ENCODE measurements around the gene NXPH1. TPM values are rescaled to one million over a fixed set of nuclear protein-coding genes. Genes with fewer than 3 reads are reported as not detected.

The NXPH1 gene
- total and polyA plus RNA-seq, 3 donors from 2014 or later: 0.24 to 0.94 (median 0.37) TPM

DNA sequence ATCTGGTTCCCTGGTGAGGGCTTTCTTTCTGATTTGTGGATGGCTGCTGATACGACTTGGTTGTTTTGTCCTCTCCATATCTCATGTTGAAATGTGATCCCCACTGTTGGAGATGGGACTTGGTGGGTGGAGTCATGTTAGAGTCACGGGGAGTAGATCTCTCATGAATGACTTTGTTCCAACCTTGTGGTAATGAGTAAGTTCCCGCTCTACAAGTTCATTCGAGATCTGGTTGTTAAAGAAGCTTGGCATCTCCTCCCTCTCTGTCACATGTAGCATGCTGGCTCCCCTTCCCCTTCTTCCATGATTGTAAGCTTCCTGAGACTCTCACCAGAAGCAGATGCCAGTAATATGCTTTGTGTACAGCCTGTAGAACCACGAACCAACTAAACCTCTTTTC, 37.1 kb upstream of the NXPH1 start:
- WGBS, 2 donors: 75 to 76% methylated on average over 5 of the region's 5 CpGs
- H3K4me1 ChIP-seq: no peaks in the 10 kb centered on the region
- no peak overlapping the region for H3K4me3 ChIP-seq
- H3K9me3 ChIP-seq: no peaks in the 10 kb centered on the region
- H3K27me3 ChIP-seq: no peaks in the 10 kb centered on the region
- H3K27ac ChIP-seq: no peak overlapping the region
- intact Hi-C loops (cut with DNase I; ENCODE audit: low total_unique reads): no loop called here
- no peaks in the 10 kb centered on the region for H3K36me3 ChIP-seq (ENCODE audit: low read depth, missing control alignments)
- no peak for DNase-seq
- TF ChIP-seq POLR2A (IDR thresholded peaks at IDR 0.05) (no peak), CTCF (IDR thresholded peaks at IDR 0.05) (no peak)

GRCh38 chr7:8408871-8409270, 24.5 kb upstream of the NXPH1 start:
- Histone ChIP-seq H3K36me3 (ENCODE audit: low read depth, missing control alignments) (no peaks in the 10 kb centered on the region), H3K4me3 (no peak overlapping the region), H3K4me1 (no peaks in the 10 kb centered on the region), H3K9me3 (no peaks in the 10 kb centered on the region), H3K27ac (no peak overlapping the region), H3K27me3 (no peaks in the 10 kb centered on the region)
- intact Hi-C loops (cut with DNase I; ENCODE audit: low total_unique reads): no loop called here
- WGBS, 2 donors: 76 to 93% methylated on average over 1 of the region's 1 CpG
- TF ChIP-seq POLR2A (IDR thresholded peaks at IDR 0.05): no peak
- no peak for TF ChIP-seq CTCF (IDR thresholded peaks at IDR 0.05)
- DNase-seq: no peak

DNA sequence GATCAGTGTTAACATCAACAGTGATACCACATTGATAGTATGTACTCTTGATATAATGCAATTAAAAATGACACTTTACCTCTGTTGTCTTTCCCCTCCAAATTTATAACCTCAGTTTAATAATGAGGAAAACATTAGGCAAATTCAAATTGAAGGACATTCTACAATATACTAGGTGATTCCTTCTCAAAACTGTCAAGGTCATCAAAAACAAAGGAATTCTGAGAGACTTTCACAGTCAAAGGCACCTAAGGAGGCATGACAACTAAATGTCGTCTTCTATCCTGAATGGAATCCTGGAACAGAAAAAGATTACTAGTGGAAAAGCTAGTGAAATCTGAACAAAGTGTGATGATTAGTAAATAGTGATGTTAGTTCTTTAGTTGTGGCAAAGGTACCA, 22.3 kb upstream of the NXPH1 start:
- Histone ChIP-seq H3K27ac (no peak overlapping the region), H3K9me3 (no peaks in the 10 kb centered on the region), H3K36me3 (ENCODE audit: low read depth, missing control alignments) (no peaks in the 10 kb centered on the region), H3K27me3 (no peaks in the 10 kb centered on the region), H3K4me1 (no peaks in the 10 kb centered on the region), H3K4me3 (no peak overlapping the region)
- intact Hi-C loops (cut with DNase I; ENCODE audit: low total_unique reads): no loop called here
- 66 to 69% methylated on average over 1 of the region's 1 CpG for WGBS, 2 donors
- TF ChIP-seq POLR2A (IDR thresholded peaks at IDR 0.05) (no peak), CTCF (IDR thresholded peaks at IDR 0.05) (no peak)
- no peak for DNase-seq

- no peaks in the 10 kb centered on the region for H3K27me3 ChIP-seq
- intact Hi-C loops (cut with DNase I; ENCODE audit: low total_unique reads): no loop called here
- no peaks in the 10 kb centered on the region for H3K36me3 ChIP-seq (ENCODE audit: low read depth, missing control alignments)
- no peak for TF ChIP-seq POLR2A (IDR thresholded peaks at IDR 0.05)
- no peak for TF ChIP-seq CTCF (IDR thresholded peaks at IDR 0.05)
- no peaks in the 10 kb centered on the region for H3K9me3 ChIP-seq
- WGBS, 2 donors: 85 to 90% methylated on average over 4 of the region's 4 CpGs
- no peak for DNase-seq
- no peak overlapping the region for H3K27ac ChIP-seq
- H3K4me3 ChIP-seq: no peak overlapping the region
- H3K4me1 ChIP-seq: no peaks in the 10 kb centered on the region
Observed at GRCh38 chr7:8413600-8413999, 19.8 kb upstream of the NXPH1 start.

DNA sequence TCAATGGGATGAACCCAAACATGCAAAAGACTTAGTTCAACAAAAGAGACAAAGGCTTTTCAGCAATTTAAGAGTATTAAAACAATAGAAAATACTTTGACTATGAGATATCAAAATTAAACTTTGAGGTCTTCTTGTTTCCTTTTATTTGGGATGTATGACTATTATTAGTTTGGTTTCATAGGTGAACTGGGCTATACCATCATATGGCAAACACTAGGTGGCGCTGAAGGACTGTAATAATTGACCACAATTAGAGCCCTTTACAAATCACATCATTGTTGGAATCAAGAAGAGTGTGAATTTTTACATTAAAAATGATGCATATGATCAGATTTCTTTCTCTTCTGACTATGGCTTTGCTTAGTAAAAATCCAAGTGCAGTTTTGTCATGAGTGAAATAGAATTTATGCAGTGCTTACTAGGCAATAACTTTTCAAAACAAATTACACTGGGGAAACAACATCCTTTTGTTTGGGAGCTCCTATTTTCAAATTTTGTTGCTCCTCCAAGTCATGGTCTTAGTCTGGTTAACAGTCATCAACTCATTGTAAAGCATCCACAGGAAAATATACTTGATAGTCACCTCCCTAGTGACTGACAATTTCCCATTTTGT, 14.7 kb upstream of the NXPH1 start:
- Histone ChIP-seq H3K4me1 (no peaks in the 10 kb centered on the region), H3K27ac (no peak overlapping the region), H3K36me3 (ENCODE audit: low read depth, missing control alignments) (no peaks in the 10 kb centered on the region), H3K27me3 (no peaks in the 10 kb centered on the region), H3K4me3 (no peak overlapping the region), H3K9me3 (no peaks in the 10 kb centered on the region)
- 6 to 25% methylated on average over 1 of the region's 1 CpG for WGBS, 2 donors
- TF ChIP-seq CTCF (IDR thresholded peaks at IDR 0.05): peak; percentile 59 to 70 (median 67)
- no peak for TF ChIP-seq POLR2A (IDR thresholded peaks at IDR 0.05)
- peak; percentile 83 for DNase-seq
- intact Hi-C loops (cut with DNase I; ENCODE audit: low total_unique reads): no loop called here

Data from testis (tissue), 3 donors.